PC-3 (cell line): Measurements from ENCODE around the gene TMEM52B. TPM values are rescaled to one million over a fixed set of nuclear protein-coding genes. Genes with fewer than 3 reads are reported as not detected.

ENCODE experiments used
- ATAC-seq: fragments of 200-7000 bp; cut with Tn5 transposase; 2 replicates; pipeline ENCODE4 v1.9.1; 2020; ENCODE audit warnings: mild to moderate bottlenecking, moderate library complexity
- BruUV-seq: library from RNA; stranded (reverse); fragments of 400-500 nt; replicated peaks from 2 replicates; lab custom pipeline; 2021; lab: Mats Ljungman, UMichigan
- CTCF ChIA-PET: fragments of 300-600 bp; sonication (Branson Sonifier 250); formaldehyde crosslinking; loops from one replicate; lab custom pipeline; 2022; ENCODE audit warnings: antibody characterized with exemption; lab: Charles Lee
- POLR2A ChIA-PET: fragments of 300-600 bp; sonication (Branson Sonifier 250); formaldehyde crosslinking; loops from one replicate; lab custom pipeline; 2022; ENCODE audit warnings: antibody characterized with exemption; ENCODE audit not compliant: unreplicated experiment; lab: Charles Lee
- DNase-seq: peaks from one replicate; pipeline ENCODE4 v3.0.0-alpha.2; 2015
- H2AFZ ChIP-seq: fragments of 300-600 bp; sonication (generic); 2 replicates; pipeline ENCODE4 v1.6.0; 2016; ENCODE audit warnings: antibody characterized with exemption, low read length
- H3F3A ChIP-seq: fragments of 300-600 bp; sonication (generic); one replicate; pipeline ENCODE4 v1.6.0; 2017; ENCODE audit warnings: antibody characterized with exemption, low read length, control low read depth, mild to moderate bottlenecking; ENCODE audit not compliant: unreplicated experiment
- H3K27ac ChIP-seq: fragments of 300-600 bp; sonication (generic); 2 replicates; pipeline ENCODE4 v1.5.1; 2016; ENCODE audit warnings: mild to moderate bottlenecking, low read length
- H3K27me3 ChIP-seq: fragments of 300-600 bp; sonication (generic); 2 replicates; pipeline ENCODE4 v1.6.1; 2016; ENCODE audit warnings: low read length, mixed read lengths
- H3K36me3 ChIP-seq: fragments of 300-600 bp; sonication (generic); 2 replicates; pipeline ENCODE4 v1.6.1; 2016; ENCODE audit warnings: low read depth, mixed run types, low read length, mixed read lengths
- H3K4me1 ChIP-seq: fragments of 300-600 bp; sonication (generic); 2 replicates; pipeline ENCODE4 v1.5.1; 2016; ENCODE audit warnings: low read length; ENCODE audit not compliant: insufficient read depth
- H3K4me2 ChIP-seq: fragments of 300-600 bp; sonication (generic); 2 replicates; pipeline ENCODE4 v1.6.0; 2016; ENCODE audit warnings: low read length
- H3K4me3 ChIP-seq: fragments of 300-600 bp; sonication (generic); 2 replicates; pipeline ENCODE4 v1.5.1; 2016; ENCODE audit warnings: mild to moderate bottlenecking, low read length, mixed read lengths
- H3K79me2 ChIP-seq: fragments of 300-600 bp; sonication (generic); 2 replicates; pipeline ENCODE4 v1.6.1; 2017; ENCODE audit warnings: low read length, mixed read lengths
- H3K9ac ChIP-seq: fragments of 300-600 bp; sonication (generic); 2 replicates; pipeline ENCODE4 v1.6.0; 2016; ENCODE audit warnings: mild to moderate bottlenecking, low read length
- H3K9me2 ChIP-seq: fragments of 300-600 bp; sonication (generic); replicated peaks from 2 replicates; pipeline ENCODE4 v1.6.1; 2016; ENCODE audit warnings: mixed run types, low read length, mixed read lengths
- H3K9me3 ChIP-seq: fragments of 300-600 bp; sonication (generic); 2 replicates; pipeline ENCODE4 v1.6.1; 2016; ENCODE audit warnings: low read length, mixed read lengths
- H4K20me1 ChIP-seq: fragments of 300-600 bp; sonication (generic); 2 replicates; pipeline ENCODE4 v1.6.1; 2016; ENCODE audit warnings: low read length, mixed read lengths
- EZH2 ChIP-seq: fragments of 300-600 bp; sonication (generic); IDR thresholded peaks from one replicate; pipeline ENCODE4 v1.6.1; 2017; ENCODE audit warnings: antibody characterized with exemption, mild to moderate bottlenecking, low read length; ENCODE audit not compliant: unreplicated experiment
- EZH2phosphoT487 ChIP-seq: fragments of 300-600 bp; sonication (generic); IDR thresholded peaks from 2 replicates; pipeline ENCODE4 v1.6.1; 2018; ENCODE audit warnings: mild to moderate bottlenecking, antibody characterized with exemption, low read length, borderline replicate concordance
- intact Hi-C: fragments of 100-400 bp; cut with micrococcal nuclease; formaldehyde crosslinking; loops from 2 replicates; pipeline ENCODE4 v1.9.0; 2023
- total RNA-seq: library from RNA; depleted of rRNA; stranded (reverse); fragments of >200 nt; gene quantifications from 2 replicates; pipeline ENCODE4 v1.2.3, GENCODE V29; 2014
- TF ChIP-seq, protein P1 (sequence below): fragments of 300-600 bp; sonication (generic); conservative IDR thresholded peaks from 2 replicates; pipeline ENCODE4 v1.5.1; 2017; ENCODE audit warnings: antibody characterized with exemption, low read depth, mild to moderate bottlenecking, low read length

The TMEM52B gene
- total RNA-seq, 1 experiment from 2014 or later: not detected

DNA sequence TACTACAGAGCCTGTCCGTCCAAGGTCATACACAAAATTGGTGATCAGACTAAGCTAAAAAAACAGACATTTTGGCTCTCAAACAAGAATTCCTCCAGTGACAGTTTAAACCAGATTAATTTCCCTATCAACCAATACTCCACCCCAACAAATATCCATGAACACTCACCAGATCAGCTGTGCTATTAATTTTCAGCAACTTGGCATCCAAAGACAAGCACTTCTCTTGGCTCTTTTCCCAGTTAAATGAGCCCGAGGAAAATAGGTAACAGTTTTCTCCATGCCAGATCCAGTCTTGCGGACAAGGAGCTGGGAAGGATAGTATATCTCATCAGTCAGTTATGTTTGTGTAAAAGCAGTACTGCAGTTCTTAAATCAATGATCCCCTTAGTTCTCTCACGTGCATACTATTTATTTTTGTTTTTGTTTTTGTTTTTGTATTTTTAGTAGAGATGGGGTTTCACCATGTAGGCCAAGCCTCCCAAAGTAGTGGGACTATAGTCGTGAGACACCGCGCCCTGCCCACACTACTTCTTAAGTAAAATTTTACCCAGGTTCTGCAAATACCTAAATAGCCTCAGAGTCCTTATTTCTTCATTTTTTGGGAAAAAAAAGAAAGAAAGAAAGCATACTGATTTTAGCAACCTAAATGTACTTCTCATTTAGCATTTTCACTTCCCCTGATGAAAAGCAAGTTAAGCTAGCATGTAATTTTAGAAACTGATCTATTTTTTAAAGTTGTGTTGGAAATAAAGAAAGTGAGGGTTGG lies 18.0 kb upstream of the TMEM52B start:
- Histone ChIP-seq H3K9ac (no peak overlapping the region), H3K4me2 (no peak overlapping the region), H3K4me1 (no peaks in the 10 kb centered on the region), H3K27me3 (no peaks in the 10 kb centered on the region), H3K36me3 (no peaks in the 10 kb centered on the region), H3K4me3 (no peak overlapping the region), H3K9me2 (no peaks in the 10 kb centered on the region), H3F3A (no peaks in the 10 kb centered on the region), H2AFZ (no peak overlapping the region), H3K27ac (no peak overlapping the region), H3K9me3 (no peaks in the 10 kb centered on the region), H3K79me2 (no peaks in the 10 kb centered on the region), H4K20me1 (no peaks in the 10 kb centered on the region)
- DNase-seq (no peak), ATAC-seq (no peak)
- no TSS peak for BruUV-seq
- ChIA-PET POLR2A (no interaction called here), CTCF (no interaction called here)
- intact Hi-C loops: no loop called here
- no peak for TF ChIP-seq EZH2
- TF ChIP-seq, protein P1, sequence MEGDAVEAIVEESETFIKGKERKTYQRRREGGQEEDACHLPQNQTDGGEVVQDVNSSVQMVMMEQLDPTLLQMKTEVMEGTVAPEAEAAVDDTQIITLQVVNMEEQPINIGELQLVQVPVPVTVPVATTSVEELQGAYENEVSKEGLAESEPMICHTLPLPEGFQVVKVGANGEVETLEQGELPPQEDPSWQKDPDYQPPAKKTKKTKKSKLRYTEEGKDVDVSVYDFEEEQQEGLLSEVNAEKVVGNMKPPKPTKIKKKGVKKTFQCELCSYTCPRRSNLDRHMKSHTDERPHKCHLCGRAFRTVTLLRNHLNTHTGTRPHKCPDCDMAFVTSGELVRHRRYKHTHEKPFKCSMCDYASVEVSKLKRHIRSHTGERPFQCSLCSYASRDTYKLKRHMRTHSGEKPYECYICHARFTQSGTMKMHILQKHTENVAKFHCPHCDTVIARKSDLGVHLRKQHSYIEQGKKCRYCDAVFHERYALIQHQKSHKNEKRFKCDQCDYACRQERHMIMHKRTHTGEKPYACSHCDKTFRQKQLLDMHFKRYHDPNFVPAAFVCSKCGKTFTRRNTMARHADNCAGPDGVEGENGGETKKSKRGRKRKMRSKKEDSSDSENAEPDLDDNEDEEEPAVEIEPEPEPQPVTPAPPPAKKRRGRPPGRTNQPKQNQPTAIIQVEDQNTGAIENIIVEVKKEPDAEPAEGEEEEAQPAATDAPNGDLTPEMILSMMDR: no peak
- no peak for TF ChIP-seq EZH2phosphoT487

- H4K20me1 ChIP-seq: no peaks in the 10 kb centered on the region
- H3K9me3 ChIP-seq: no peaks in the 10 kb centered on the region
- no peak overlapping the region for H3K27ac ChIP-seq
- no peaks in the 10 kb centered on the region for H3K9me2 ChIP-seq
- no peak for ATAC-seq
- no peak overlapping the region for H2AFZ ChIP-seq
- H3K9ac ChIP-seq: no peak overlapping the region
- ChIA-PET CTCF (no interaction called here), POLR2A (no interaction called here)
- intact Hi-C loops: no loop called here
- no peaks in the 10 kb centered on the region for H3K4me1 ChIP-seq
- no peaks in the 10 kb centered on the region for H3F3A ChIP-seq
- no peak for TF ChIP-seq EZH2phosphoT487
- TF ChIP-seq, protein P1: no peak
- no peak for TF ChIP-seq EZH2
- no peaks in the 10 kb centered on the region for H3K36me3 ChIP-seq
- H3K4me2 ChIP-seq: no peak overlapping the region
- no peak overlapping the region for H3K4me3 ChIP-seq
- H3K79me2 ChIP-seq: no peaks in the 10 kb centered on the region
- no peak for DNase-seq
- no peaks in the 10 kb centered on the region for H3K27me3 ChIP-seq
- BruUV-seq: no TSS peak
Observed at GRCh38 chr12:10163084-10163483, 15.7 kb upstream of the TMEM52B start.

DNA sequence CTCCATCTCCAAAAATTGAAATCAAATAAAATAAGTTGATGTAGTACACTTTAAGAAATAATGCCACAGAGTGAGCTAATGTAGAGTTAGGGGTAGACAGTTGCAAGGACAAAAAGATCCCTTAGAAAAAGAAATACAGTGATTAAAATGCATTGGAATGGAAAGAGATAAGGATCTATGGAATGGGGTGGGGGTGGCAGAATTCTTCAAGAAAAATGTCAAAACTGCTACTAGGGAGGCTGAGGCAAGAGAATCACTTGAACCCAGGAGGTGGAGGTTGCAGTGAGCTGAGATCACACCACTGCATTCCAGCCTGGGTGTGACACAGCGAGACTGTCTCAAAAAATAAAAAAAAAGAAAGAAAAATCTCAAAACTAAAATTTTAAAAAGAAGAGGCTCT lies 13.4 kb upstream of the TMEM52B start:
- Histone ChIP-seq H3K4me2 (no peak overlapping the region), H3K9me3 (no peaks in the 10 kb centered on the region), H3K4me3 (no peak overlapping the region), H2AFZ (no peak overlapping the region), H3K4me1 (no peaks in the 10 kb centered on the region), H3K9ac (no peak overlapping the region), H3K9me2 (no peaks in the 10 kb centered on the region), H3K36me3 (no peaks in the 10 kb centered on the region), H3K27ac (no peak overlapping the region), H4K20me1 (no peaks in the 10 kb centered on the region), H3K79me2 (no peaks in the 10 kb centered on the region), H3K27me3 (no peaks in the 10 kb centered on the region), H3F3A (no peaks in the 10 kb centered on the region)
- no peak for DNase-seq
- ChIA-PET CTCF (no interaction called here), POLR2A (no interaction called here)
- TF ChIP-seq EZH2: no peak
- TF ChIP-seq, protein P1: no peak
- no peak for TF ChIP-seq EZH2phosphoT487
- intact Hi-C loops: no loop called here
- BruUV-seq: no TSS peak
- no peak for ATAC-seq
